ENCODE data around the gene HERPUD1.
A peak's percentile ranks its signal among the peaks of the same experiment; 100 is the strongest.
"Not testable (repeated sequence)": the region's sequence is repeated elsewhere in the genome, so short reads cannot be mapped to it uniquely, and the experiment has no call there.

The HERPUD1 gene

GRCh38 chr16:56960681-56961281 is 28.8 kb downstream of the HERPUD1 start:
- DNase-seq (ENCODE audit: low spot score): no peak

- no peak for DNase-seq (ENCODE audit: low spot score)
Measured at GRCh38 chr16:56961386-56961785, 29.4 kb downstream of the HERPUD1 start.

GRCh38 chr16:56961851-56962281 is 29.9 kb downstream of the HERPUD1 start, which contains the start of gene CETP:
Gene CETP (plus strand): TSS chr16:56961950. CDS start chr16:56961980, 30 bp downstream.
- DNase-seq (ENCODE audit: low spot score): no peak

- DNase-seq (ENCODE audit: low spot score): peak; percentile 75
Measured at GRCh38 chr16:56964243-56965148, 32.6 kb downstream of the HERPUD1 start.

GRCh38 chr16:56965149-56966092 is 33.5 kb downstream of the HERPUD1 start:
- no peak for DNase-seq (ENCODE audit: low spot score)

- no peak for DNase-seq (ENCODE audit: low spot score)
Measured at GRCh38 chr16:56966093-56966475, 34.1 kb downstream of the HERPUD1 start.

GRCh38 chr16:56967733-56968132 is 35.8 kb downstream of the HERPUD1 start:
- DNase-seq (ENCODE audit: low spot score): no peak

GRCh38 chr16:56969769-56970168 is 37.8 kb downstream of the HERPUD1 start:
- DNase-seq (ENCODE audit: low spot score): no peak

GRCh38 chr16:56970934-56971767 is 39.2 kb downstream of the HERPUD1 start:
- DNase-seq (ENCODE audit: low spot score): no peak

- no peak for DNase-seq (ENCODE audit: low spot score)
Measured at GRCh38 chr16:56971768-56972043, 39.8 kb downstream of the HERPUD1 start.

GRCh38 chr16:56972403-56973293 is 40.7 kb downstream of the HERPUD1 start:
- DNase-seq (ENCODE audit: low spot score): no peak

GRCh38 chr16:56973294-56973689 is 41.4 kb downstream of the HERPUD1 start:
- DNase-seq (ENCODE audit: low spot score): no peak

- not testable (repeated sequence) for DNase-seq (ENCODE audit: low spot score)
Measured at GRCh38 chr16:56973899-56974298, 42.0 kb downstream of the HERPUD1 start.

GRCh38 chr16:56974549-56975300 is 42.8 kb downstream of the HERPUD1 start:
- DNase-seq (ENCODE audit: low spot score): no peak

- DNase-seq (ENCODE audit: low spot score): no peak
Measured at GRCh38 chr16:56975714-56976113, 43.8 kb downstream of the HERPUD1 start.

- no peak for DNase-seq (ENCODE audit: low spot score)
Measured at GRCh38 chr16:56977216-56977615, 45.3 kb downstream of the HERPUD1 start.

GRCh38 chr16:56977823-56978430 is 46.0 kb downstream of the HERPUD1 start:
- no peak for DNase-seq (ENCODE audit: low spot score)

- DNase-seq (ENCODE audit: low spot score): no peak
Measured at GRCh38 chr16:56980201-56980535, 48.2 kb downstream of the HERPUD1 start.
